Heart left ventricle (tissue), 16 donors: Measurements from ENCODE around the gene WWC1. TPM values are rescaled to one million over a fixed set of nuclear protein-coding genes. Genes with fewer than 3 reads are reported as not detected.

Experiments used
- ATAC-seq, 4 donors: fragments of 200-7000 bp; cut with Tn5 transposase; one replicate each; pipeline ENCODE4 v1.9.1; 2020 to 2022; ENCODE audit warnings: moderate library complexity in 4 of 4, mild to moderate bottlenecking in 3 of 4, moderate number of reproducible peaks in 1 of 4
- DNase-seq, 5 donors: peaks; one replicate each; pipeline ENCODE4 v3.0.0-alpha.2; 2020
- H3K27ac ChIP-seq, 12 donors: fragments of 200-600 bp; sonication (generic) in 4 of 12; one replicate each; pipeline versions ENCODE4 v1.5.0 to v1.8.0; 2016 to 2022; ENCODE audit warnings: mild to moderate bottlenecking in 2 of 12
- H3K27me3 ChIP-seq, 9 donors: fragments of 200-600 bp; sonication (generic) in 2 of 9; one replicate each; pipeline versions ENCODE4 v1.5.1 to v1.8.0; 2016 to 2022; ENCODE audit warnings: mild to moderate bottlenecking in 3 of 9
- H3K36me3 ChIP-seq, 9 donors: fragments of 200-600 bp; sonication (generic) in 2 of 9; one replicate each; pipeline versions ENCODE4 v1.5.0 to v1.8.0; 2018 to 2022; ENCODE audit warnings: mild to moderate bottlenecking in 2 of 9
- H3K4me1 ChIP-seq, 12 donors: fragments of 200-600 bp; sonication (generic) in 4 of 12; one replicate each; pipeline versions ENCODE4 v1.5.0 to v1.8.0; 2016 to 2022; ENCODE audit warnings: mild to moderate bottlenecking in 3 of 12
- H3K4me3 ChIP-seq, 12 donors: fragments of 200-600 bp; sonication (generic) in 4 of 12; one replicate each; pipeline versions ENCODE4 v1.5.0 to v1.8.0; 2017 to 2022; ENCODE audit warnings: mild to moderate bottlenecking in 9 of 12, moderate library complexity in 4 of 12
- H3K9me3 ChIP-seq, 12 donors: fragments of 200-600 bp; sonication (generic) in 4 of 12; one replicate each; pipeline versions ENCODE4 v1.5.0 to v1.8.0; 2016 to 2022; ENCODE audit warnings: mild to moderate bottlenecking in 1 of 12
- POLR2A ChIP-seq, 2 donors: fragments of 450-650 bp; IDR thresholded peaks; one replicate each; pipeline ENCODE4 v1.6.1; 2017; ENCODE audit warnings: antibody characterized with exemption in 2 of 2, mild to moderate bottlenecking in 2 of 2, moderate library complexity in 2 of 2
- WGBS, 4 donors: extraction: QIAGEN DNeasy Blood & Tissue Kit in 2 of 4; methylation state at CpG; one replicate each; pipeline versions ENCODE4 v1.1.5 to v1.1.7; 2013 to 2018; 5-methylcytosine and 5-hydroxymethylcytosine counted together
- intact Hi-C, 10 donors: fragments of 100-400 bp; cut with DNase I; formaldehyde crosslinking; loops; one replicate each; pipeline versions ENCODE4 v1.11.1 to v1.14.2; 2022
- polyA plus RNA-seq, 2 donors: library from polyadenylated mRNA; stranded (reverse); fragments of 200-250 nt; gene quantifications; one replicate each; pipeline ENCODE4 v1.2.3, GENCODE V29; 2013
- total RNA-seq, 9 donors: library from RNA; depleted of rRNA in 2 of 9; stranded (reverse); fragments of >200 nt in 2 of 9; fragmentation: NEBNext Ultra II Directional in 3 of 9; extraction: Animal tissue kit (Norgen Biotek cat#: 25700) in 3 of 9; gene quantifications; one replicate each; pipeline versions ENCODE4 v1.1.0 to v1.2.4, GENCODE V29; 2016 to 2023
- TF ChIP-seq, protein P1 (sequence below), 12 donors: fragments of 200-600 bp; sonication (generic) in 4 of 12; IDR thresholded peaks; one replicate each; pipeline versions ENCODE4 v1.5.0 to v1.8.0; 2018 to 2022; ENCODE audit warnings: antibody characterized with exemption in 12 of 12, mild to moderate bottlenecking in 5 of 12
- donor health status: ischemic (EF 13 %, LVEDD 7.1; RV severe dilation, severe dysfunction).
- donor health status: healthy with polysubstance abuse.
- donor health status: DM: no; HTN: yes; CAD: no.
- donor health status: DM: no; HTN: no; CAD: no.
- donor health status: ischemic (EF 25% LVEDD 6.9; RV normal size, moderate dysfunction).
- donor health status: ischemic (EF 25% LVEDD 5.7; RV mildly dilated, moderate dysfunction).
- donor health status: healthy.
- donor health status: DM: yes; HTN: yes; CAD: no.
- donor health status: ischemic (EF 35%, LVEDD 5.7; RV mildly dilated, moderate dysfunction).
- donor health status: nonischemic (EF 11% LVEDD 7.7; RV severe dilation, severe dysfunction).
- donor health status: DM: yes; HTN: yes; CAD: no.
- donor health status: PGD.
- donor health status: ischemic (EF 29% LVEDD 5.4; RV normal size, mild dysfunction).
- donor health status: nonischemic (EF 23%, LVEDD 6.1; RV moderate dilation, normal function).

The WWC1 gene
- total and polyA plus RNA-seq, 11 donors: 0.23 to 21.5 (median 1.7) TPM

DNA sequence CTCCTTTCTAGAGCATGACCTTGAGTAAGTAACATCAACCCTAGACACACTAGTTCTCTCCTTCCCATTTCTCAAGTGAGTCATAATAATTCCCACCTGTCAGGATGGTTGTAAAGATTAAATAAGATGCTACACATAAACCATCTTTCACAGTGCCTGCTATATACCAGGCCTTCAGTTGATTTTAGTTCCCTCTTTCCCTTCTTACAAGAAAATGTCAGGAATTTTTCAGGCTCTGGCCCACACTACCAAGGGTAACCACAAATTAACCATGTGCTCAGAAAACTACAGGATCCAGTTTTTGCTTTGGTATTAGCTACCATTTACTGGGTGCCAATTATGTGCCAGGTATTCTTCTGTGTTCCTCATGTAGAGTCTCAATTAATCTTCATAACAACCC, 152.1 kb downstream of the WWC1 start:
- intact Hi-C loops: no loop called here
- DNase-seq: no peak
- Histone ChIP-seq H3K9me3 (no peaks in the 10 kb centered on the region), H3K4me3 (no peak overlapping the region), H3K36me3 (no peaks in the 10 kb centered on the region), H3K4me1 (peaks cover 0 to 12% (median 0%) of the 10 kb centered on the region in 12 donors), H3K27ac (no peak overlapping the region), H3K27me3 (no peaks in the 10 kb centered on the region)
- TF ChIP-seq, protein P1, sequence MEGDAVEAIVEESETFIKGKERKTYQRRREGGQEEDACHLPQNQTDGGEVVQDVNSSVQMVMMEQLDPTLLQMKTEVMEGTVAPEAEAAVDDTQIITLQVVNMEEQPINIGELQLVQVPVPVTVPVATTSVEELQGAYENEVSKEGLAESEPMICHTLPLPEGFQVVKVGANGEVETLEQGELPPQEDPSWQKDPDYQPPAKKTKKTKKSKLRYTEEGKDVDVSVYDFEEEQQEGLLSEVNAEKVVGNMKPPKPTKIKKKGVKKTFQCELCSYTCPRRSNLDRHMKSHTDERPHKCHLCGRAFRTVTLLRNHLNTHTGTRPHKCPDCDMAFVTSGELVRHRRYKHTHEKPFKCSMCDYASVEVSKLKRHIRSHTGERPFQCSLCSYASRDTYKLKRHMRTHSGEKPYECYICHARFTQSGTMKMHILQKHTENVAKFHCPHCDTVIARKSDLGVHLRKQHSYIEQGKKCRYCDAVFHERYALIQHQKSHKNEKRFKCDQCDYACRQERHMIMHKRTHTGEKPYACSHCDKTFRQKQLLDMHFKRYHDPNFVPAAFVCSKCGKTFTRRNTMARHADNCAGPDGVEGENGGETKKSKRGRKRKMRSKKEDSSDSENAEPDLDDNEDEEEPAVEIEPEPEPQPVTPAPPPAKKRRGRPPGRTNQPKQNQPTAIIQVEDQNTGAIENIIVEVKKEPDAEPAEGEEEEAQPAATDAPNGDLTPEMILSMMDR (IDR thresholded peaks at IDR 0.05): no peak
- no peak for TF ChIP-seq POLR2A (IDR thresholded peaks at IDR 0.05)
- ATAC-seq: no peak

DNA sequence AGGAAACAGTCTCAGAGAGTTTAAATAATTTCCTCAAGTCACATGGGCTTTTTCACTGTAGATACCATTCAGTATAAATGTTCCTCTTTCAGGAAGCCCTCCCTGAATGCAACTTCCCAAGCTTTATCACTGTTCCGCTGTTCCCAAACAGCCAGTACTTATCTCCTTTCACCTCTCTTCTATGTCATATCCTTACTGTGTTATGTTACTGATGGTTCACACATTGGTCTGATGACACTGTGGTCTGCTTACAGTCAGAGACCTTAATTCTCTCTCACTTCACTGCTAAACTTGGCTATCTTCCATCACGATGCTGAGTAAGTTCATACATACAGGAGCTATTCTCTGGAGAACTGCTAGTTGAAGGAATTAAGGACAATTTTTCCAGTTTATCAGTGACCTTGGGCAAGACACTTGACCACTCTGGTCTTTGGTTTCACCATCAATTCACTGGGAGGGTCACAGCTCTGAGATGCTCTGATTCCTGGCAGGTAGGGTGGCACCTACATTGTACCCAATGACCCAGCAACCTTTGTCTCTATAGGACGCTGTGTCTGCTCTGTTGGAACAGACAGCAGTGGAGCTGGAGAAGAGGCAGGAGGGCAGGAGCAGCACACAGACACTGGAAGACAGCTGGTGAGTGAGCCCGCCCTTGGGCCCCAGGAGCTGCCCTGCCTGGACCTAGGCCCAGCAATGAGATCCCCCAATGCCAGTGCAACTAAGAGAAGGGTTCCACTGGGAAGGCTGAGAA, 152.7 kb downstream of the WWC1 start:
- H3K27me3 ChIP-seq: no peaks in the 10 kb centered on the region
- no peaks in the 10 kb centered on the region for H3K9me3 ChIP-seq
- TF ChIP-seq POLR2A (IDR thresholded peaks at IDR 0.05): no peak
- TF ChIP-seq, protein P1 (IDR thresholded peaks at IDR 0.05): no peak
- DNase-seq (no peak), ATAC-seq (peak; percentile 53 to 81 (median 72))
- H3K36me3 ChIP-seq: no peaks in the 10 kb centered on the region
- no peak overlapping the region for H3K4me3 ChIP-seq
- H3K27ac ChIP-seq: peak overlapping the region in 1 of 12 donors; percentile 38
- H3K4me1 ChIP-seq: peaks cover 0 to 12% (median 0%) of the 10 kb centered on the region in 12 donors
- WGBS, 4 donors: 28 to 45% (median 40%) methylated on average over 2 to 4 of the region's 4 CpGs
- intact Hi-C loops: no loop called here

DNA sequence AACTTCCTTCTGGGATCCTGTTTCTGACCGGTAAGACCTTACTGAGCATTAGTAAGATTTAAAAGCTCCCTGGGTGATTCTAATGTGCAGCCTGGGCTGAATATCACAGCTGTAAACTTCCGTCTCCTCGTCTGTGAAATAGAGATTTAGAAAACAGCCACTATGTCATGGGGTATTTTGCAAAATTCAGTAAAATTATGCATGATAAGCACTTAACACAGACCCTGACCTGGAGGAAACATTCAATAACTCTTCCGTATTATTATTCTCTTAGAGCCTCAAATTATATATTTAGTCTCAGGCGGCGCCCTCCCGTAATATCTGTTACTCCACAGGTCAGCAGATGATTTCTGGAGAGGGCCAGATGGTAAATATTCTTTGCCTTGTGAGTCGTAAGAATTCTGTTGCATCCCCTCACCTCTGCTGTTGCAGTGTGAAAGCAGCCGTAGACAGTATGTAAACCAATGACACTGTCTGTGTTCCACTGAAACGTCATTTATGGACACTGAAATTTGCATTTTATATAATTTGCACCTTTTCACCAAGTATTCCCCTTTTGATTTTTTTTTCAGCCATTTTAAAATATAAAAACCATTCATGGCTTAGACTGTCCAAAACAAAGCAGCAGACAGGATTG, 155.7 kb downstream of the WWC1 start:
- WGBS, 4 donors: 64 to 77% (median 65%) methylated on average over 10 of the region's 10 CpGs
- DNase-seq (no peak), ATAC-seq (no peak)
- peaks cover 0 to 12% (median 0%) of the 10 kb centered on the region in 12 donors for H3K4me1 ChIP-seq
- H3K27ac ChIP-seq: peak overlapping the region in 1 of 12 donors; percentile 31
- no peak for TF ChIP-seq POLR2A (IDR thresholded peaks at IDR 0.05)
- TF ChIP-seq, protein P1 (IDR thresholded peaks at IDR 0.05): no peak
- no peaks in the 10 kb centered on the region for H3K9me3 ChIP-seq
- no peak overlapping the region for H3K4me3 ChIP-seq
- H3K36me3 ChIP-seq: no peaks in the 10 kb centered on the region
- intact Hi-C loops: no loop called here
- H3K27me3 ChIP-seq: no peaks in the 10 kb centered on the region

DNA sequence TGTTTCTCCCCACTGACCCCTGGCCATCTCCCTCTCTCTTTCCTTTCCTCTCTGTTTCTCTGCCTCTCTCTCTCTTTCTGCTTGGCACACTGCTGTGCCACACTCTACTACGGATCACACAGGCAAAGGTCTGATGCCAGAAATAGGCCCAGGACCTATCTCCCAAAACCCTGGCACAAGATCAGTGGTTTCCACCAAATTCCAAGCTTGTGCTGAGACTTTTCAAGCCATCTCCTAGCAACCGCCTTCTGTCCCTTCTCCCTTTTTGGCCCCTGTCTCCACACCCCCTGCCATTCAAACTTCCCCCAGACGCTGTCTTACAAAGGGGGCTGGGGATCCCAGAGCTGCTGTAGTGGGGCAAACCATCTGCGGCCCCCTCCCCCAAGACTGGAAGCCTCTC, 156.4 kb downstream of the WWC1 start:
- H3K27ac ChIP-seq: peak overlapping the region in 1 of 12 donors; percentile 31
- ATAC-seq: peak; percentile 63 to 83 (median 78)

More for the DNA sequence above, 156.4 kb downstream of the WWC1 start:
- DNase-seq: peak in 2 of 5 donors; percentile 38 to 44
- no peaks in the 10 kb centered on the region for H3K27me3 ChIP-seq
- H3K36me3 ChIP-seq: no peaks in the 10 kb centered on the region
- H3K9me3 ChIP-seq: no peaks in the 10 kb centered on the region
- H3K4me3 ChIP-seq: no peak overlapping the region
- intact Hi-C loops: no loop called here
- H3K4me1 ChIP-seq: peaks cover 0 to 12% (median 0%) of the 10 kb centered on the region in 12 donors
- WGBS, 4 donors: 47 to 61% (median 54%) methylated on average over 4 of the region's 4 CpGs
- TF ChIP-seq, protein P1 (IDR thresholded peaks at IDR 0.05): no peak
- TF ChIP-seq POLR2A (IDR thresholded peaks at IDR 0.05): no peak
